ENCODE results near the gene ADGRE2. TPM values are rescaled to one million over a fixed set of nuclear protein-coding genes. Genes with fewer than 3 reads are reported as not detected.

Gene ADGRE2
- polyA plus RNA-seq, 4 donors, result 0.56 to 1.1 (median 0.86) TPM

GRCh38 chr19:14748601-14749000 lies 29.8 kb downstream of the ADGRE2 start:
- no peak for DNase-seq (ENCODE audit: low read depth in 4 of 4, low spot score in 3 of 4)

DNA sequence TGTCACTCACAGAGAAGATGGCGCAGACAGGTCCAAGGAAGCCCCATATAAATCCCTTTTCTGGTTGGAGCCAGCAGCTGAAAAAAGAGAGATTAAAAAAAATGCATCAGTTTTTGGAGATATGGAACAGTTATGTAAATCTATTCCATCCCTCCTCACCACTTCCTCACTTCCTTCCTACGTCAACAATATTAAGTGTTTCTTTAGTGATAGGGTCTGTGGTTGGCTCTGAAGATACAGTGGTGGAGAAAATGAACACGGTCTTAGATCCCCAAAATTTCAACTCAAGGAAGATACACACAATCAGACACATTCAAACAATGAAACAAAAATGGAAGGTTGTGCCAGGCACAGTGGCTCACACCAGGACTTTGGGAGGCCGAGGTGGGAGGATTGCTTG lies 31.5 kb downstream of the ADGRE2 start:
- no peak for DNase-seq (ENCODE audit: low read depth in 4 of 4, low spot score in 3 of 4)

- no peak for DNase-seq (ENCODE audit: low read depth in 4 of 4, low spot score in 3 of 4)
Measured at GRCh38 chr19:14735915-14736314, 42.4 kb downstream of the ADGRE2 start.

GRCh38 chr19:14733574-14733973 lies 44.8 kb downstream of the ADGRE2 start:
- DNase-seq (ENCODE audit: low read depth in 4 of 4, low spot score in 3 of 4), result no peak

DNA sequence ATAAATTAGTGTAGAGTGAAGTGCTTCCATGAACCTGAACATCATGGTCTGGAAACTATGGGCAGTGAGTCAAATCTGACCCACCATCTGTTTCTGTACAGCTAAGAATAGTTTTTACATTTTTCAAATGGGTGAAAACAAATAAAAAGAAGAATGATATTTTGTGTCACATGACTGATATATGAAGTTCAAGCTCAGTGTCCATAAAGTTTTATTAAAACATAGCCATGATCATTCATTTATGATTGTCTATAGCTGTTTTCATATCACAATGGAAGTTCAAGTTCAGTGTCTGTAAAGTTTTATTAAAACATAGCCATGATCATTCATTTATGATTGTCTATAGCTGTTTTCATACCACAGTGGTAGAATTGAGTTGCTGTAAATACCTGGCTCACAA lies 45.9 kb downstream of the ADGRE2 start:
- no peak for DNase-seq (ENCODE audit: low read depth in 4 of 4, low spot score in 3 of 4)

DNA sequence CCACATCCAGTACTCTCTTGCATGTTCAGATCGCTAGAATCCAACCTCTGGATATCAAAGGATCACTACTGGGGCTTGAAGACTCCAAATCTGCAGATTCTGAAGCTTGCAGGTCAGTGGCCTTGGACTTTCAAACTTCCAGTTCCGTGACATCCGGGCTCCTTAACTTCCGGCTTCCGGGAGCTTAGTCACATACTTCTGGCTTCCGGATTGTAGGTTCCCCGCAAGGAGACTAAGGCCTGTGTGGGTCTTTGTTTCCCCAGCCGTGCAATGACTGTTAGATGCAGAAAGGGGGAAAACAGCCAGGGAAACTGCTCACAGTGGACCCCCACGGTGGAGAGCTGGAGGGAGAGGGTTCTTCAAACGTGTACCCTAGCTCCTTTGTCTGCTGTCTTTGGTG lies 47.2 kb downstream of the ADGRE2 start:
- no peak for DNase-seq (ENCODE audit: low read depth in 4 of 4, low spot score in 3 of 4)

DNA sequence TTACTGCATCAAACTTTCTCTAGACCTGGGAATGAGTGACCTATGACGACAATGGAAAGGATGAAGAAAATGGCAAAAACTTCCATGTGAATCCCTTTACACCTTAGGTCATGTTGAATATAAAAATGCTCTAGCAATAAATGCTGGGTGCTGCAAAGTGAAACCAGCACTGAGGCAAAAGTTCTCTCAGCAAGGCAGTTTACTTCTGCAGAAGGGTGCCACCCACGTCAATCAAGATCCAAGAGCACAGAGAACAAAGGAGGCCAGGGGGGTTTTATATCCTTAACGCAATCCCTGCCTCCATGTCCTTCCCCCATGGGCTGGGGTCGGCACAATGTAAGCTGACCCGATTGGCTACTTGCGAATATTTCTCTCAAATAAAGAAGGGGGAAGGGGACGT lies 49.8 kb downstream of the ADGRE2 start:
- DNase-seq (ENCODE audit: low read depth in 4 of 4, low spot score in 3 of 4), result no peak

GRCh38 chr19:14722127-14722526 lies 56.2 kb downstream of the ADGRE2 start:
- DNase-seq (ENCODE audit: low read depth in 4 of 4, low spot score in 3 of 4), result no peak

- DNase-seq (ENCODE audit: low read depth in 4 of 4, low spot score in 3 of 4), result no peak
Measured at GRCh38 chr19:14719162-14719561, 59.2 kb downstream of the ADGRE2 start.

DNA sequence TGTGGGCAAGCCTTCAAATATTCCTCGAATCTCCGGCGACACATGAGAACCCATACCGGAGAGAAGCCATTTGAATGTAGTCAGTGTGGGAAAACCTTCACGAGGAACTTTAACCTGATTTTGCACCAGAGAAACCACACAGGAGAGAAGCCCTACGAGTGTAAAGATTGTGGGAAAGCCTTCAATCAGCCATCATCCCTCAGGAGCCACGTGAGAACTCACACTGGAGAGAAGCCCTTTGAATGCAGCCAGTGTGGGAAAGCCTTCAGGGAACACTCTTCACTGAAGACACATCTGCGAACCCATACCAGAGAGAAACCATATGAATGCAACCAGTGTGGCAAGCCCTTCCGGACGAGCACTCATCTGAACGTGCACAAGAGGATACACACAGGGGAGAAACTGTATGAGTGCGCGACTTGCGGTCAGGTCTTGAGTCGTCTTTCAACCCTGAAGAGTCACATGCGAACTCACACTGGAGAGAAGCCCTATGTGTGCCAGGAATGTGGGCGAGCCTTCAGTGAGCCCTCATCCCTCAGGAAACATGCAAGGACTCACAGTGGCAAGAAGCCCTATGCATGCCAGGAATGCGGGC lies 59.7 kb downstream of the ADGRE2 start:
- DNase-seq (ENCODE audit: low read depth in 4 of 4, low spot score in 3 of 4), result no peak

DNA sequence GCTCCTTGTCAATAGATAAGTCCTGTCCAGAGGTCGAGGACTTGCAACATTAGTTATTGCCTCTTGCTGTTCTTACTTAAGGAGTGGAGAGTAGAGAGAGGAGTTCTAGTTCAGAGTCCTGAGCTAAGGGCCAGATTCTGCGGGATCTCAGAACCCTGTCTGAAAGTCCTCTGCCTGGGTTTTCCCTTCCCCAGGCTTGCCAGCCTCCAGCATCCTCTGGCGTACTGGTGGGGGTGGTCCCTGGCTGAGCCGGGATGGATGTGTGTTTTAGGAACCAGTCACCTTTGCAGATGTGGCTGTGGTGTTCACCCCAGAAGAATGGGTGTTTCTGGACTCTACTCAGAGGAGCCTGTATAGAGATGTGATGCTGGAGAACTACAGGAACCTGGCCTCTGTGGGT lies 62.5 kb downstream of the ADGRE2 start:
- no peak for DNase-seq (ENCODE audit: low read depth in 4 of 4, low spot score in 3 of 4)

DNA sequence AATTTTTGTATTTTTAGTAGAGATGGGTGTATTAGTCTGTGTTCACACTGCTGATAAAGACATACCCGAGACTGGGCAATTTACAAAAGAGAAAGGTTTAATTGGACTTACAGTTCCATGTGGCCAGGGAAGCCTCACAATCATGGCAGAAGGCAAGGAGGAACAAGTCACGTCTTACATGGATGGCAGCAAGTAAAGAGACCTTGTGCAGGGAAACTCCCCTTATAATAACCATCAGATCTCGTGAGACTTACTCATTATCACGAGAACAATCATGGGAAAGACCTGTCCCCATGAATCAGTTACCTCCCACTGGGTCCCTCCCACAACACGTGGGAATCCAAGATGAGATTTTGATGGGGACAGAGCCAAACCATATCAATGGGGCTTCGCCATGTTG lies 73.9 kb downstream of the ADGRE2 start:
- DNase-seq (ENCODE audit: low read depth in 4 of 4, low spot score in 3 of 4), result no peak

DNA sequence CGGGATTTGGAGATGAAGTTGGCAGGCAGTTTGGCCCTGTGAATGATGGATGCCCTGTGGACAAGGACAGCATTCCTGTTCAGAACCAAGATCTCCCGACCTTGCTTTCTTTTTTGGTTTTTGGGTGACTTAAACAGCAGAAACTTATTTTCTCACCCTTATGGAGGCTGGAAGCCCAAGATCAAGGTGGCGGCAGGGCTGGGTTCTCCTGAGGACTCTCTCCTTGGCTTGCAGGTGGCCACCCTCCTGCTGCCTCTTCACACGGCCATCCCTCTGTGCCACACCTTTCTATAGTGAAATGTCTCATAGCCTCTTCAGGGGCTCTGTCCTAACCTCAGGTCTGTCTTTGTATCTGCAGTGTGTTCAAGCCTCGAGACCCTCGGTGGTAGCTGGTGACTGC lies 74.5 kb downstream of the ADGRE2 start:
- no peak for DNase-seq (ENCODE audit: low read depth in 4 of 4, low spot score in 3 of 4)

DNA sequence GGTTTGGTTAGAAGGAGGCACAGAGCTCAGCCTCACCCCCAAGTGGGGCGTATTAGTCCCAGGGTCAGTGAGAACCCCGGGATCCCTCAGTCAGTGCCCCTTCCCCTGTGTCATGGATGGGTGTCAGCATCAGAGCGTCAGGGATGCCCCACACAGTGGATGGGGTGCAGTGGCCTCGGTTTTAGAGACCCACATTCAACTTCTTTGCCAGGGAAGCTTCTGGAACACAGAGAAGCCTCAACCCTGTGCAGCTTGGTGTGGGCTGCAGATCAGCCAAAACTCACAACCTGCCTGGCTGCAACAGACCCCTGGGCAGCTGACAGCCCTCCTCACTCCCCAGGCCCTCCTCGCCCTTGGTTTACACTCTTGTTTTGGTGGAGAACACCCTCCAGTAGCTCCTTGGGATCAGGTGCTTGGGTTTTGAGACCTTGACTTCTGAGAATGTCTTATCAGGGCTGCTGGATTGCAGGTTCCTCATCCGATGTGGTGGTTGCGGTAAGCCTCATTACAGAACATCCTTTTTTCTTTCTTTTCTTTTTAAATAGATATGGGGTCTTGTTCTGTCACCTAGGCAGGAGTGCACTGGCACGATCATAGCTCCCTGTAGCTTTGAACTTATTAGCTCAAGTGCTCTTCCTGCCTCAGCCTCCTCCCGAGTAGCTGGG lies 77.5 kb downstream of the ADGRE2 start:
- no peak for DNase-seq (ENCODE audit: low read depth in 4 of 4, low spot score in 3 of 4)

GRCh38 chr19:14699641-14700040 lies 78.7 kb downstream of the ADGRE2 start:
- no peak for DNase-seq (ENCODE audit: low read depth in 4 of 4, low spot score in 3 of 4)

- DNase-seq (ENCODE audit: low read depth in 4 of 4, low spot score in 3 of 4), result no peak
Measured at GRCh38 chr19:14695471-14695870, 82.9 kb downstream of the ADGRE2 start.

DNA sequence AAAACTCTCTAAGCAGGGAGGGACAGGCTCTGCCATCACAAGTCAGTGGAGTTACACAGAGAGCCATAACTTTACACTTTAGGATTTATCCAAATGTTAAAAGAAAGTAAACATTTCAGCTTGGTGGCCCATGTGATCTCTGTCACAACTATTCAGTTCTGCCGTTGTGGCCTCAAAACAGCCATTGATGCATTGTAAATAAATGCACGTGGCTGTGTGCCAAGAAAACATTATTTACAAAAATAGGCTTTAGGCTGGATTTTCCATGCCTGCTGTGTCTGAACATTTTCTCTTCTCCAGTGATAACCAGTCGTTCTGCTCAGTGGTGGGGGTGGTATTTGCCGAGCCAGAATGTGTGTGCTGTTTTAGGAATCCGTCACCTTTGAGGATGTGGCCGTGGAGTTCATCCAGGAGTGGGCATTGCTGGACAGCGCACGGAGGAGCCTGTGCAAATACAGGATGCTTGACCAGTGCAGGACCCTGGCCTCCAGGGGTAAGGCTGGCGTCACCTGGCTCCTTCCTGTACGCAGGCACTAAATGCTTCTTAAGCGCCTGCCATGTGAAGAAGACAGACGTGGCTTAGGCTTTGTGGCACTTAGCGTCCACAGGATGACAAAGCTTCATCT lies 83.6 kb downstream of the ADGRE2 start:
- DNase-seq (ENCODE audit: low read depth in 4 of 4, low spot score in 3 of 4), result no peak

DNA sequence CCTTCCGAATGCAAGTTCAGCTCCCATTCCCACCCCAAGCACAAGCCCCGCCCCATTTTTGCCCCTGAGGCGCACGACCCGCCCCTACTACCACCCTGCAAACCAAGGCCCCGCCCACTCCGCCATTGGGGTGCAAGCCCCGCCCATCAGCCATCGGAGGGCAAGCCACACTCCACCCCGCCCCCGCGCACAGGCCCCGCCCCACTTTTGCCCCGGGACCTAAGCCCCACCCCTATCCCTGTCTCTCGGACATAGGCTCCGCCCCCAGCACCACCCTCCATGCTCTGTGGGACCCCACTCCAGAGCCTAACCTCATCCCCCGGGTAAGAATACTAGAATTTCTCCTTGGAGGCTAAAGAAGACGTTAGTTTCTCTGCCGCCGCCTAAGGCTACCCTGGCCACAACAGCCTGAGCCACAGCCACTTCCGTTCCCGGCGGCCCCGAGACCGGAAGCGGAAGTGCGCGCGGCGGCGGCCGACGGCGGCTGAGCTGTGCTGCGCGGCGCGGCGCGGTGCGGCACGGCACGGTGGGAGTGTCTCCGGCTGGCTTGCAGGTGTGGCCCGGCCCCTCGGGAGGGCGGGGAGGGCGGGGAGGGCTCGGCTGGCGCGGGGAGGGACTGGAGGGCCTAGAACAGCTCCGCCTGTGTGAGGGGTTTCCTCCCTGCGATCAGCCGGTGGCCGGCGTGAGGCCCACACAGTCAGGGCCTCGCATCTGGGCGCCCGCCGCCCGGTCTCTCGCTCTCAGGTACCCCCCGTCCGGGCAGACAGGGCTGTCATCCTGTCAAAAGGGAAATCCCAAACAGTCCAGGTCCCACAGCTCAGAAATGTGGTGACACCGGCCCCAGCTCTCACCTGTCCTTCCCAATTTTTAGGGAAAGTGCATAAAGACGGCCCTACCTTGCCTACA lies 88.5 kb downstream of the ADGRE2 start, which contains the start of gene ZNF333:
TSS of gene ZNF333 (plus strand) at position 451 of the 906 bp plus-strand sequence. CDS start 3,444 bp downstream, outside the sequence.
- peak; percentile 70 to 80 (median 75) for DNase-seq (ENCODE audit: low read depth in 4 of 4, low spot score in 3 of 4)

DNA sequence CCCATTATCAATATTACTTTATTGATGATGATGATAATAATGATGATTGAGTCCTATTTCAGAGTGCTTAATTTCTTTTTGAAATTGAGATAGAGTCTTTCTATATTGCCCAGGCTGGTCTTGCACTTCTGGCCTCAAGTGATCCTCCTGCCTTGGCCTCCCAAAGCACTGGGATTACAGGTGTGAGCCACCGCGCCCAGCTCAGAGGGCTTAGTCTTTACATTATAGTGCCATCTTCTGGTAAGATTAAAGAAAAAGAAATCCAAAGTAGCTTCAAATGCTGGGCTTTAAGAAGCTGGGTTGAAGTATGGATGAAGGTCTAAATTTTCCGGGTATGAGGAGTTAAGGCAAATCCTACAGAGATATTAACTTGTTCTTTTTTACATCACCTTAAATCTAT lies 91.9 kb downstream of the ADGRE2 start:
- DNase-seq (ENCODE audit: low read depth in 4 of 4, low spot score in 3 of 4), result no peak

DNA sequence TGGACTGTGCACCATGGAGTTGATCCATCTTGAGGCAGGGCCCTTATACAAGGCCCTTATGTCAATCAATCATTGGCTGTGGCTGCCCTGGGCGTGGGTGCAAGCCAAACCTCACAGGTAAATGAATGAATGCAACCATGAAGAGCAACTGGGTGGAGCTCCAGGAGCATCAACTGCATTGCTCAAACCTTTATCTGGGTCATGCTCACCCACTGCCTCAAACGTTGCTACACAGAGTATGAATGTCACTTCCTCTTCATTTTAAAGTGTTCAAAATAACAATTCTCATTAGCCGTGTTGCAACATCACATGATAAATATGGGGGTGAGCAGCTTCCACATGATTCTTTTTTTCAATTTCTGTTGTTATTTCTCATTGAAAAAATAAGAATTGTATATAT lies 94.9 kb downstream of the ADGRE2 start:
- no peak for DNase-seq (ENCODE audit: low read depth in 4 of 4, low spot score in 3 of 4)
